ENCODE data around the gene HOXB2.
A peak's percentile ranks its signal among the peaks of the same experiment; 100 is the strongest.

The HOXB2 gene

DNA sequence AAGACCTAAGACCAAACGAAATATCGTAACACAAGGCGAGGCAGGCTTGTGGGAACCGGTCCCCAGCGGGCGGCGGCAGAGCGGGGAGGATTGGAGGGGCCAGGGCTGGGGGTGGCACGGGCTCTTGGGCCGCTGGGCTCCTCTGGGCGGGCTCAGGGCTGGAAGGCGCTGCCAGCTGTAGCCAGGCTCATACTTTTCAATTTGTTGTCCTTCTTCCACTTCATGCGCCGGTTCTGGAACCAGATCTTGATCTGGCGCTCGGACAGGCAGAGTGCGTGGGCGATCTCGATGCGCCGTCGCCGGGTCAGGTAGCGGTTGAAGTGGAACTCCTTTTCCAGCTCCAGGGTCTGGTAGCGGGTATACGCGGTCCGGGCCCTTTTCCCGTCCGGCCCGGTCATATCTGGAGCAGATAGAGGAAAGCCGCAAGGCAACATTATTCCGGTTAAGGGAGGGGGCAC lies 47.2 kb upstream of the HOXB2 start:
- no peak for ATAC-seq
- TF ChIP-seq ZNF8 (CRISPR knock-in tag; IDR thresholded peaks at IDR 0.05) (no peak), TCF4 (CRISPR knock-in tag; IDR thresholded peaks at IDR 0.05; ENCODE audit: borderline replicate concordance) (no peak), PPARA (CRISPR knock-in tag; IDR thresholded peaks at IDR 0.05; ENCODE audit: borderline replicate concordance) (no peak), ZC3H10 (CRISPR knock-in tag; IDR thresholded peaks at IDR 0.05) (no peak), ZFP3 (CRISPR knock-in tag; IDR thresholded peaks at IDR 0.05) (no peak), TOX (CRISPR knock-in tag; IDR thresholded peaks at IDR 0.05; ENCODE audit: borderline replicate concordance) (no peak), BACH2 (CRISPR knock-in tag; IDR thresholded peaks at IDR 0.05; ENCODE audit: borderline replicate concordance) (no peak), ZNF70 (CRISPR knock-in tag; IDR thresholded peaks at IDR 0.05) (no peak), SNAI2 (CRISPR knock-in tag; IDR thresholded peaks at IDR 0.05) (no peak), RARB (CRISPR knock-in tag; IDR thresholded peaks at IDR 0.05) (no peak), CSDC2 (CRISPR knock-in tag; IDR thresholded peaks at IDR 0.05) (no peak), GLIS3 (CRISPR knock-in tag; IDR thresholded peaks at IDR 0.05) (no peak)
- TF ChIP-seq, protein P1, sequence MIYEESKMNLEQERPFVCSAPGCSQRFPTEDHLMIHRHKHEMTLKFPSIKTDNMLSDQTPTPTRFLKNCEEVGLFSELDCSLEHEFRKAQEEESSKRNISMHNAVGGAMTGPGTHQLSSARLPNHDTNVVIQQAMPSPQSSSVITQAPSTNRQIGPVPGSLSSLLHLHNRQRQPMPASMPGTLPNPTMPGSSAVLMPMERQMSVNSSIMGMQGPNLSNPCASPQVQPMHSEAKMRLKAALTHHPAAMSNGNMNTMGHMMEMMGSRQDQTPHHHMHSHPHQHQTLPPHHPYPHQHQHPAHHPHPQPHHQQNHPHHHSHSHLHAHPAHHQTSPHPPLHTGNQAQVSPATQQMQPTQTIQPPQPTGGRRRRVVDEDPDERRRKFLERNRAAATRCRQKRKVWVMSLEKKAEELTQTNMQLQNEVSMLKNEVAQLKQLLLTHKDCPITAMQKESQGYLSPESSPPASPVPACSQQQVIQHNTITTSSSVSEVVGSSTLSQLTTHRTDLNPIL (CRISPR knock-in tag; IDR thresholded peaks at IDR 0.05; ENCODE audit: low read depth): no peak
- TF ChIP-seq, protein P2, sequence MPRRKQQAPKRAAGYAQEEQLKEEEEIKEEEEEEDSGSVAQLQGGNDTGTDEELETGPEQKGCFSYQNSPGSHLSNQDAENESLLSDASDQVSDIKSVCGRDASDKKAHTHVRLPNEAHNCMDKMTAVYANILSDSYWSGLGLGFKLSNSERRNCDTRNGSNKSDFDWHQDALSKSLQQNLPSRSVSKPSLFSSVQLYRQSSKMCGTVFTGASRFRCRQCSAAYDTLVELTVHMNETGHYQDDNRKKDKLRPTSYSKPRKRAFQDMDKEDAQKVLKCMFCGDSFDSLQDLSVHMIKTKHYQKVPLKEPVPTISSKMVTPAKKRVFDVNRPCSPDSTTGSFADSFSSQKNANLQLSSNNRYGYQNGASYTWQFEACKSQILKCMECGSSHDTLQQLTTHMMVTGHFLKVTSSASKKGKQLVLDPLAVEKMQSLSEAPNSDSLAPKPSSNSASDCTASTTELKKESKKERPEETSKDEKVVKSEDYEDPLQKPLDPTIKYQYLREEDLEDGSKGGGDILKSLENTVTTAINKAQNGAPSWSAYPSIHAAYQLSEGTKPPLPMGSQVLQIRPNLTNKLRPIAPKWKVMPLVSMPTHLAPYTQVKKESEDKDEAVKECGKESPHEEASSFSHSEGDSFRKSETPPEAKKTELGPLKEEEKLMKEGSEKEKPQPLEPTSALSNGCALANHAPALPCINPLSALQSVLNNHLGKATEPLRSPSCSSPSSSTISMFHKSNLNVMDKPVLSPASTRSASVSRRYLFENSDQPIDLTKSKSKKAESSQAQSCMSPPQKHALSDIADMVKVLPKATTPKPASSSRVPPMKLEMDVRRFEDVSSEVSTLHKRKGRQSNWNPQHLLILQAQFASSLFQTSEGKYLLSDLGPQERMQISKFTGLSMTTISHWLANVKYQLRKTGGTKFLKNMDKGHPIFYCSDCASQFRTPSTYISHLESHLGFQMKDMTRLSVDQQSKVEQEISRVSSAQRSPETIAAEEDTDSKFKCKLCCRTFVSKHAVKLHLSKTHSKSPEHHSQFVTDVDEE (CRISPR knock-in tag; IDR thresholded peaks at IDR 0.05): no peak
- TF ChIP-seq, protein P3, sequence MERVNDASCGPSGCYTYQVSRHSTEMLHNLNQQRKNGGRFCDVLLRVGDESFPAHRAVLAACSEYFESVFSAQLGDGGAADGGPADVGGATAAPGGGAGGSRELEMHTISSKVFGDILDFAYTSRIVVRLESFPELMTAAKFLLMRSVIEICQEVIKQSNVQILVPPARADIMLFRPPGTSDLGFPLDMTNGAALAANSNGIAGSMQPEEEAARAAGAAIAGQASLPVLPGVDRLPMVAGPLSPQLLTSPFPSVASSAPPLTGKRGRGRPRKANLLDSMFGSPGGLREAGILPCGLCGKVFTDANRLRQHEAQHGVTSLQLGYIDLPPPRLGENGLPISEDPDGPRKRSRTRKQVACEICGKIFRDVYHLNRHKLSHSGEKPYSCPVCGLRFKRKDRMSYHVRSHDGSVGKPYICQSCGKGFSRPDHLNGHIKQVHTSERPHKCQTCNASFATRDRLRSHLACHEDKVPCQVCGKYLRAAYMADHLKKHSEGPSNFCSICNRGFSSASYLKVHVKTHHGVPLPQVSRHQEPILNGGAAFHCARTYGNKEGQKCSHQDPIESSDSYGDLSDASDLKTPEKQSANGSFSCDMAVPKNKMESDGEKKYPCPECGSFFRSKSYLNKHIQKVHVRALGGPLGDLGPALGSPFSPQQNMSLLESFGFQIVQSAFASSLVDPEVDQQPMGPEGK (CRISPR knock-in tag; IDR thresholded peaks at IDR 0.05; ENCODE audit: borderline replicate concordance): no peak

DNA sequence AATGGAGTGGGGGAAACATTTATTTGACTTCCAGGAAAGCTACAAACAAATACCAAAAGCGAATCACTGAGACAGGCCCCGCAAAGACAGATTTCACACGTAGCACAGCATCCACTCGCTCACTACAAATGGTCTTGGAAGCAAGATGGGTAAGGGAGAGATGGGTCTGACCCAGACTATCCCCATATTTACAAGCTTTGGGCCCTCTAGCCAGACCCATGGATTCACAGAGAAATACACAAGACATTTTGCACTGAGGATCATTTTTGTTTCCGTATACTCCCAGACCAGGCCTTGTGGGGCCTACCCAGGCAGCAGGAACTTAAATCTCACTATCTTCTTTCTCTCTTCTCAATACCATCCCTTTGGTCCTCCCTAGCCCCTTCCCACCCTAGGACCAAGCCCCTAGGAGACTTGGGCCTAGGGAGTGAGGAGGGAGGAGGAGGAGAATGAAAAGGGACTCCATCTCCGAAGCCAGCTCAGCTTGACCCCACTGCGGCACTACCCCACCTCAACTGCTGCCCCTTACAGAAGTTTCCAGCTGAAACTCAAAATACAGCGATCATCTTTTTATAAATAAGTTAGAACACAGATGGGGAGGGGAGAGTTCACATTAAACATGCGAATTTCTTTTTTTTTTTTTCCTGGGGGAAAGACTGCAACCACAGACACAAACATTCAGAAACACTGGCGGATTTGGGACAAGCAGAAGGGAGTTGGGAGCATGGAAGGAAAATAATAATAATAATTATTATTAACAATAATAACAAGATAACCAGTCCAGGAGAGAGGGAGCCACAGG lies 46.5 kb upstream of the HOXB2 start:
- peak; percentile 100; the same call in 1 of the 2 replicates for TF ChIP-seq CSDC2 (CRISPR knock-in tag; IDR thresholded peaks at IDR 0.05)
- TF ChIP-seq ZFP3 (CRISPR knock-in tag; IDR thresholded peaks at IDR 0.05): no peak
- TF ChIP-seq SNAI2 (CRISPR knock-in tag; IDR thresholded peaks at IDR 0.05): no peak
- TF ChIP-seq BACH2 (CRISPR knock-in tag; IDR thresholded peaks at IDR 0.05; ENCODE audit: borderline replicate concordance): no peak
- TF ChIP-seq, protein P3 (CRISPR knock-in tag; IDR thresholded peaks at IDR 0.05; ENCODE audit: borderline replicate concordance): no peak
- TF ChIP-seq RARB (CRISPR knock-in tag; IDR thresholded peaks at IDR 0.05): no peak
- TF ChIP-seq ZNF565 (CRISPR knock-in tag; conservative IDR thresholded peaks at IDR 0.05; ENCODE audit: low read depth): no peak
- TF ChIP-seq, protein P4, sequence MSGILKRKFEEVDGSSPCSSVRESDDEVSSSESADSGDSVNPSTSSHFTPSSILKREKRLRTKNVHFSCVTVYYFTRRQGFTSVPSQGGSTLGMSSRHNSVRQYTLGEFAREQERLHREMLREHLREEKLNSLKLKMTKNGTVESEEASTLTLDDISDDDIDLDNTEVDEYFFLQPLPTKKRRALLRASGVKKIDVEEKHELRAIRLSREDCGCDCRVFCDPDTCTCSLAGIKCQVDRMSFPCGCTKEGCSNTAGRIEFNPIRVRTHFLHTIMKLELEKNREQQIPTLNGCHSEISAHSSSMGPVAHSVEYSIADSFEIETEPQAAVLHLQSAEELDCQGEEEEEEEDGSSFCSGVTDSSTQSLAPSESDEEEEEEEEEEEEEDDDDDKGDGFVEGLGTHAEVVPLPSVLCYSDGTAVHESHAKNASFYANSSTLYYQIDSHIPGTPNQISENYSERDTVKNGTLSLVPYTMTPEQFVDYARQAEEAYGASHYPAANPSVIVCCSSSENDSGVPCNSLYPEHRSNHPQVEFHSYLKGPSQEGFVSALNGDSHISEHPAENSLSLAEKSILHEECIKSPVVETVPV (CRISPR knock-in tag; IDR thresholded peaks at IDR 0.05): no peak
- TF ChIP-seq GLIS3 (CRISPR knock-in tag; IDR thresholded peaks at IDR 0.05): no peak
- TF ChIP-seq, protein P2 (CRISPR knock-in tag; IDR thresholded peaks at IDR 0.05): peak; percentile 100
- no peak for ATAC-seq
